Lower leg skin (tissue), 4 donors: Measurements from ENCODE around the gene COMT. TPM values are rescaled to one million over a fixed set of nuclear protein-coding genes. Genes with fewer than 3 reads are reported as not detected.

Experiments used
- DNase-seq, 2 donors: peaks; one replicate each; pipeline ENCODE4 v3.0.0-alpha.2; 2019; ENCODE audit warnings: low spot score in 2 of 2
- H3K4me3 ChIP-seq: fragments of 200-600 bp; sonication (generic); 2 replicates; pipeline ENCODE4 v1.5.1; 2017; ENCODE audit warnings: mild to moderate bottlenecking, low read depth; ENCODE audit not compliant: poor library complexity, severe bottlenecking
- POLR2A ChIP-seq, 2 donors: fragments of 450-650 bp; IDR thresholded peaks; one replicate each; pipeline ENCODE4 v1.6.1; 2016 to 2017; ENCODE audit warnings: antibody characterized with exemption in 2 of 2, mild to moderate bottlenecking in 1 of 2, moderate library complexity in 1 of 2
- WGBS, 2 donors: methylation state at CpG; one replicate each; pipeline ENCODE4 v1.1.5; 2018; 5-methylcytosine and 5-hydroxymethylcytosine counted together
- intact Hi-C: fragments of 100-400 bp; cut with DNase I; formaldehyde crosslinking; loops from one replicate; pipeline ENCODE4 v1.15.0; 2023; ENCODE audit warnings: low total_unique reads
- total RNA-seq, 4 donors: library from RNA; depleted of rRNA; stranded (reverse); fragments of >200 nt; gene quantifications; one replicate each; pipeline ENCODE4 v1.1.0, GENCODE V29; 2016
- TF ChIP-seq, protein P1 (sequence below), 3 donors: fragments of 450-650 bp; IDR thresholded peaks; one replicate each; pipeline ENCODE4 v1.5.1; 2016; ENCODE audit warnings: antibody characterized with exemption in 3 of 3, mild to moderate bottlenecking in 3 of 3, moderate library complexity in 2 of 3

COMT gene
- total RNA-seq, 4 donors from 2014 or later = 224 to 306 (median 272) TPM

DNA sequence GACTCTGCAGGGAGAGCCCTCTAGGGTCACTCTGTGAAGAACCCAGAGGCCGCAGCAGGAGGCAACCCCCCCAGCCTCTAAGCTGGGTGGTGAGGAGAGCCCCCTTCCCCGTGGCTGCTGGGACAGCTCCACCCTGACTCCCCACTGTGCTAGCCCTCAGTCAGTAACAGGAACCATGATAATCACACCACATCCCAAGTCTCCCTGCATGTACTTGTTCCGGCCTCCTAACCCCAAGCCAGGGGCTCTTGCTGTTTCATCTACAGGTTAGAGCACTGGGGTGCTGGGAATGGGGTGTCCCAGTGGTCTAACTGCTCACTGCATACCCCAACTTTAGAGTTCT lies 48.1 kb downstream of the COMT start:
- no peak for TF ChIP-seq POLR2A (IDR thresholded peaks at IDR 0.05)
- TF ChIP-seq, protein P1, sequence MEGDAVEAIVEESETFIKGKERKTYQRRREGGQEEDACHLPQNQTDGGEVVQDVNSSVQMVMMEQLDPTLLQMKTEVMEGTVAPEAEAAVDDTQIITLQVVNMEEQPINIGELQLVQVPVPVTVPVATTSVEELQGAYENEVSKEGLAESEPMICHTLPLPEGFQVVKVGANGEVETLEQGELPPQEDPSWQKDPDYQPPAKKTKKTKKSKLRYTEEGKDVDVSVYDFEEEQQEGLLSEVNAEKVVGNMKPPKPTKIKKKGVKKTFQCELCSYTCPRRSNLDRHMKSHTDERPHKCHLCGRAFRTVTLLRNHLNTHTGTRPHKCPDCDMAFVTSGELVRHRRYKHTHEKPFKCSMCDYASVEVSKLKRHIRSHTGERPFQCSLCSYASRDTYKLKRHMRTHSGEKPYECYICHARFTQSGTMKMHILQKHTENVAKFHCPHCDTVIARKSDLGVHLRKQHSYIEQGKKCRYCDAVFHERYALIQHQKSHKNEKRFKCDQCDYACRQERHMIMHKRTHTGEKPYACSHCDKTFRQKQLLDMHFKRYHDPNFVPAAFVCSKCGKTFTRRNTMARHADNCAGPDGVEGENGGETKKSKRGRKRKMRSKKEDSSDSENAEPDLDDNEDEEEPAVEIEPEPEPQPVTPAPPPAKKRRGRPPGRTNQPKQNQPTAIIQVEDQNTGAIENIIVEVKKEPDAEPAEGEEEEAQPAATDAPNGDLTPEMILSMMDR (IDR thresholded peaks at IDR 0.05) = no peak
- intact Hi-C loops = no loop called here
- no peak overlapping the region for H3K4me3 ChIP-seq
- WGBS, 2 donors = 86 to 93% methylated on average over 3 of the region's 3 CpGs
- no peak for DNase-seq

DNA sequence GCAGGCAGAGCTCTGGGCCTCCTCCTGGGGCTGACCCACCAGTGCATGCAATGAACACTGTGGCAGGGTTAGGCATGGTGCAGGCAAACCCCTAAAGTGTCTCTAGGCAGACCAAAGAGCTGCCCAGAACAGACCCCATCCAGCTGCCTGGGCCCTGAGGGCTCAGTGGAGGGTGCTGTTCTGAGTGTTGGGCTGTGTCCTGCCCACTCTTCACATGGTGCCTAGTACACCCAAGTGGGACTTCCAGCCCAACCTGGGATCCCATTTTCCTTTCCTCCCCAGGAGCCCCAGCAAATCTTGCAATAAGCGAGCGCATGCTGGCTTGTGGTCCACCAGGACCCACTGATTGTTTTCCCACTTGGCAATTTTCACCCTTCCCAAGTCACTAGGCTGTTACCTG lies 48.6 kb downstream of the COMT start:
- 76 to 81% methylated on average over 2 of the region's 2 CpGs for WGBS, 2 donors
- no peak overlapping the region for H3K4me3 ChIP-seq
- TF ChIP-seq POLR2A (IDR thresholded peaks at IDR 0.05) = no peak
- TF ChIP-seq, protein P1 (IDR thresholded peaks at IDR 0.05) = no peak
- intact Hi-C loops = no loop called here
- no peak for DNase-seq

DNA sequence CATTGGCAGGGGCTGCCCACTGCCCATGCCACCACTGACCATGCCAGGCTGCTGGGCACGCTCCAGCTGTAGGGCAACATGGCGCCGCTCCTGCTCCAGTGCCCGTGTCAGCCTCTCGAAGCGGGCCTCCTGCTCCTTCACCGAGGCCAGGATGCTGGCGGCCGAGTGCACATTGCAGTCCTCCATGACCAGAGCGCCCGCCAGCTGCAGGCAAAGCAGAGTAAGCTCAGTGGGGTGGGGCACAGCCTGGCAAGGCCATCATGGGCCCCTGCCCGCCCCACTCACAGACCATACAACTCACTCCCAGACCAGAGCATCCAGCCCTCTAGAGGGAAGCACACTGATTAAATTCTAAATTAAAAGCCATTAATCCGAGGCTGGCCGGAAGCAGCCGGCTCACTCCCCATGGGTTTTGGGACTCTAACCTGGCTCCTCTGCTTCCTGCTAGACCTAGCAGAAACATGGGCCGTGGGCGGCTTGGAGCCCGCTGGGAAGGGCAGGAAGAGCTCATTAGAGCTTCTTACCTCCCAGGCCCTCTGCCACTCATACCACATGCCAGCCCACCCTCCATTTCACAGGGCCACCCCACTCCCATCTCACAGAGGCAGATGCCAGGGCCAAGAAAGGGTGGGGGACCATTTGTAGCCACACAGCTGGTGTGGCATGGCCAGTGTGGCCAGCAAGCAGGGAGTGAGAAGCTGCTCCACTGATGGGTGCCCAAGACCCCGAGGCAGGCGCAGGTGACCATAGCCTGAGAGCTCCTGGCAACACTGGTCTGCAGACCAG lies 49.2 kb downstream of the COMT start:
- intact Hi-C loops = no loop called here

DNA sequence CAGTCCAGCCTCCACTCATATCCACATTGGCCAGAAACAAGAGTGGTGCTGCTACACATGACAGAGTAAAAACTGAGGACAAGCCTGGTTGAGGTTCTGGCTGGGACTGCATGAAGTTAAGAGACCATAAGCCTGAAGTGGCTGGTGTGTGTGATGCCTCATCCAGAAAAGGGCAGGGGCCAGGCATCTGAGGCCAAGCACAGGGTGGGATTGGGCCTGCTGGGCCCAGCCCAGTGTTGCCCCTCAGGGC lies 49.7 kb downstream of the COMT start:
- TF ChIP-seq POLR2A (IDR thresholded peaks at IDR 0.05) = no peak
- TF ChIP-seq, protein P1 (IDR thresholded peaks at IDR 0.05) = no peak
- intact Hi-C loops = no loop called here
- H3K4me3 ChIP-seq = no peak overlapping the region
- DNase-seq = no peak

More for the DNA sequence above, 49.2 kb downstream of the COMT start:
- H3K4me3 ChIP-seq = no peak overlapping the region
- no peak for TF ChIP-seq POLR2A (IDR thresholded peaks at IDR 0.05)
- TF ChIP-seq, protein P1 (IDR thresholded peaks at IDR 0.05) = no peak
- DNase-seq = no peak
- 94 to 97% methylated on average over 18 to 19 of the region's 20 CpGs for WGBS, 2 donors

DNA sequence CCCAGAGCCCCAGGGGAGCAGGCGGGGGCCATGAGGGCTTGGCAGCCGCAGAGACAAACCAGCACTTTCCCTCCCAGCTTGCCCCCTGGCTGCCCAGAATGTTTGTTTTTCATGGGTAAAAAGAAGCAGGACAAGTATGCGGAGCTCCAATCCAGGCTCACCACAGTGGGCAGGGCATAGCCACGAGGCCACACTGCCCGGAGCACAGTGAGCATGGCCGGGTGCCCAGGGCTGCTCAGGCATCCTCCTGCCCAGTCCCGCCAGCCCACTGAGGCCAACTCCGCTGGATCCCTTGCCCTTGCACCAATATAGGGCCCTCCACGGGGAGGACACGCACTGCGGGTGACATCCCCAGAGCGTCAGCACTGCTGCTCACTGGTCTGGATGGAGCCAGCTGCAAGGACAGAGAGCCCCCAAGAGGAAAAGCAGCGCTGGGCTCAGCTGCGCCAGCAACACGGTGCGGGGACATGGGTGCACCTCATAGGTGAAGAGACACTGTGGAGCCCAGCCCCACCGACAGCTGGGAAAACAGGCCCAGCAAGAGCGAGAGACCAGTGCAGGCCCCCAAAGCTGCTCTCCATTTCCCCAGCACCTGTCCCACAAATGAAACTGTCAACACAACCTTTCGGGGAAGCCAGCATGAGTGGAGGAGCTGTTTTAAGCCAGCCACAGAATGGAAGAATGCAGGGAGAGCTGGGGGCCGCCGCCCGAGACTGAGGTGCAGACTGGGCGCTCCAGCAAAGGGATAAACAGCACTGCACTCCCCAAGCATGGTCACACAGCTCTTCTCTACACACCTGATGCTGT lies 50.3 kb downstream of the COMT start:
- 78 to 89% methylated on average over 19 to 22 of the region's 23 CpGs for WGBS, 2 donors
- no peak overlapping the region for H3K4me3 ChIP-seq
- intact Hi-C loops = no loop called here
- TF ChIP-seq, protein P1 (IDR thresholded peaks at IDR 0.05) = no peak
- TF ChIP-seq POLR2A (IDR thresholded peaks at IDR 0.05) = no peak
- no peak for DNase-seq
